Mucosa of descending colon (tissue), 3 donors: Measurements from ENCODE around the gene CFAP126. TPM values are rescaled to one million over a fixed set of nuclear protein-coding genes. Genes with fewer than 3 reads are reported as not detected.

ENCODE experiments used
- ATAC-seq: fragments of 200-7000 bp; cut with Tn5 transposase; one replicate; pipeline ENCODE4 v1.9.1; 2020; ENCODE audit warnings: mild to moderate bottlenecking, moderate library complexity
- DNase-seq, 3 donors: peaks; one replicate each; pipeline ENCODE4 v3.0.0-alpha.2; 2020
- H3K36me3 ChIP-seq: fragments of 200-600 bp; one replicate; pipeline ENCODE4 v1.8.0; 2021; ENCODE audit warnings: low read depth, mild to moderate bottlenecking
- H3K4me1 ChIP-seq: fragments of 200-600 bp; one replicate; pipeline ENCODE4 v1.8.0; 2021; ENCODE audit warnings: low read depth, mild to moderate bottlenecking
- H3K4me3 ChIP-seq: fragments of 200-600 bp; one replicate; pipeline ENCODE4 v1.8.0; 2021; ENCODE audit warnings: mild to moderate bottlenecking
- H3K9me3 ChIP-seq: fragments of 200-600 bp; one replicate; pipeline ENCODE4 v1.8.0; 2021; ENCODE audit warnings: mild to moderate bottlenecking
- CTCF ChIP-seq: fragments of 200-600 bp; IDR thresholded peaks from one replicate; pipeline ENCODE4 v1.8.0; 2022; ENCODE audit warnings: antibody characterized with exemption, mild to moderate bottlenecking
- intact Hi-C, 2 donors: fragments of 100-400 bp; cut with DNase I in 1 of 2; cut with micrococcal nuclease in 1 of 2; formaldehyde crosslinking; loops; one replicate each; pipeline versions ENCODE4 v1.11.0 to v1.11.1; 2022; cut with DNase I, micrococcal nuclease
- total RNA-seq, 3 donors: library from RNA; stranded (reverse); fragmentation: NEBNext Ultra II Directional in 2 of 3; extraction: Animal tissue kit (Norgen Biotek cat#: 25700) in 2 of 3; gene quantifications; one replicate each; pipeline versions ENCODE4 v1.2.1 to v1.2.4, GENCODE V29; 2021 to 2023
- donor health status: DM: no; HTN: no; CAD: no; lungs with moderate emphysema.
- donor health status: DM: no; HTN: no; CAD: no.
- donor health status: DM: no; HTN: yes; CAD: no.

The CFAP126 gene
- total RNA-seq, 3 donors from 2014 or later, result not detected

GRCh38 chr1:161350671-161351070, 17.0 kb downstream of the CFAP126 start:
- TF ChIP-seq CTCF, result no peak
- H3K36me3 ChIP-seq, result no peaks in the 10 kb centered on the region
- H3K4me3 ChIP-seq, result no peak overlapping the region
- intact Hi-C loops, result no loop called here
- DNase-seq (no peak), ATAC-seq (no peak)
- H3K9me3 ChIP-seq, result no peaks in the 10 kb centered on the region
- no peaks in the 10 kb centered on the region for H3K4me1 ChIP-seq

- no peak overlapping the region for H3K4me3 ChIP-seq
- intact Hi-C loops, result no loop called here
- ATAC-seq (no peak), DNase-seq (no peak)
- no peaks in the 10 kb centered on the region for H3K4me1 ChIP-seq
- no peaks in the 10 kb centered on the region for H3K36me3 ChIP-seq
- no peak for TF ChIP-seq CTCF
- H3K9me3 ChIP-seq, result no peaks in the 10 kb centered on the region
These were observed 24.9 kb downstream of the CFAP126 start for GRCh38 chr1:161342821-161343220.

- Histone ChIP-seq H3K36me3 (no peaks in the 10 kb centered on the region), H3K4me1 (no peaks in the 10 kb centered on the region), H3K9me3 (no peaks in the 10 kb centered on the region), H3K4me3 (no peak overlapping the region)
- DNase-seq (no peak), ATAC-seq (no peak)
- no peak for TF ChIP-seq CTCF
- intact Hi-C loops, result no loop called here
These were observed 25.5 kb downstream of the CFAP126 start for GRCh38 chr1:161342177-161342576.

GRCh38 chr1:161335796-161336195, 31.9 kb downstream of the CFAP126 start:
- DNase-seq (no peak), ATAC-seq (no peak)
- no peak overlapping the region for H3K4me3 ChIP-seq
- TF ChIP-seq CTCF, result no peak
- no peaks in the 10 kb centered on the region for H3K36me3 ChIP-seq
- intact Hi-C loops, result no loop called here
- no peaks in the 10 kb centered on the region for H3K9me3 ChIP-seq
- H3K4me1 ChIP-seq, result no peaks in the 10 kb centered on the region

GRCh38 chr1:161333166-161333565, 34.5 kb downstream of the CFAP126 start:
- no peak for TF ChIP-seq CTCF

GRCh38 chr1:161330346-161330745, 37.3 kb downstream of the CFAP126 start:
- ATAC-seq, result no peak
- DNase-seq, result no peak
- intact Hi-C loops, result no loop called here
- peaks cover 6% of the 10 kb centered on the region for H3K36me3 ChIP-seq
- H3K4me1 ChIP-seq, result no peaks in the 10 kb centered on the region
- no peaks in the 10 kb centered on the region for H3K9me3 ChIP-seq
- no peak for TF ChIP-seq CTCF
- H3K4me3 ChIP-seq, result no peak overlapping the region

More at GRCh38 chr1:161333166-161333565, 34.5 kb downstream of the CFAP126 start:
- Histone ChIP-seq H3K9me3 (no peaks in the 10 kb centered on the region), H3K4me3 (no peak overlapping the region), H3K4me1 (no peaks in the 10 kb centered on the region), H3K36me3 (peaks cover 6% of the 10 kb centered on the region)
- DNase-seq (no peak), ATAC-seq (no peak)
- intact Hi-C loops, result no loop called here
